PC-9 (cell line): Measurements from ENCODE around the gene SLC32A1.

Source experiments
- EZH2 ChIP-seq: fragments of 200-600 bp; sonication (generic); IDR thresholded peaks from 2 replicates; pipeline ENCODE4 v1.8.0; 2017; ENCODE audit warnings: antibody characterized with exemption, low read depth
- TF ChIP-seq, protein P1 (sequence below): fragments of 200-600 bp; sonication (generic); conservative IDR thresholded peaks from 2 replicates; pipeline ENCODE4 v1.6.1; 2017; ENCODE audit warnings: mixed run types, antibody characterized with exemption, mild to moderate bottlenecking, moderate library complexity

DNA sequence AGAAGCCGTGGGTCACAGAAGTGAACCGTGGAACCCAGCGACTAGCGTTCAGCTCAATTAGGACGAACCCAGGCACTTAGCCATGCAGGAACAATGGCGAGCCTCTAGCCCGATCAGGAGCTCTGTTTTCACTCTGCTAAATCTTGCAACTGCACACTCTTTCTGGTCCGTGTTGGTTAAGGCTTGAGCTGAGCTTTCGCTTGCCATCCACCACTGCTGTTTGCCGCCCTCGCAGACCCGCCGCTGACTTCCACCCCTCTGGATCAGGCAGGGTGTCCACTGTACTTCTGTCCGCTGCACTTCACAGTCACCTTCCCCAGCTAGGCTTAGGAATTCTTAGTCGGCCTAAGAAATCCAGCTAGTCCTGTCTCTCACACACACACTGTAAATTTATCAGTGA is 25.7 kb upstream of the SLC32A1 start:
- TF ChIP-seq EZH2: no peak
- TF ChIP-seq, protein P1, sequence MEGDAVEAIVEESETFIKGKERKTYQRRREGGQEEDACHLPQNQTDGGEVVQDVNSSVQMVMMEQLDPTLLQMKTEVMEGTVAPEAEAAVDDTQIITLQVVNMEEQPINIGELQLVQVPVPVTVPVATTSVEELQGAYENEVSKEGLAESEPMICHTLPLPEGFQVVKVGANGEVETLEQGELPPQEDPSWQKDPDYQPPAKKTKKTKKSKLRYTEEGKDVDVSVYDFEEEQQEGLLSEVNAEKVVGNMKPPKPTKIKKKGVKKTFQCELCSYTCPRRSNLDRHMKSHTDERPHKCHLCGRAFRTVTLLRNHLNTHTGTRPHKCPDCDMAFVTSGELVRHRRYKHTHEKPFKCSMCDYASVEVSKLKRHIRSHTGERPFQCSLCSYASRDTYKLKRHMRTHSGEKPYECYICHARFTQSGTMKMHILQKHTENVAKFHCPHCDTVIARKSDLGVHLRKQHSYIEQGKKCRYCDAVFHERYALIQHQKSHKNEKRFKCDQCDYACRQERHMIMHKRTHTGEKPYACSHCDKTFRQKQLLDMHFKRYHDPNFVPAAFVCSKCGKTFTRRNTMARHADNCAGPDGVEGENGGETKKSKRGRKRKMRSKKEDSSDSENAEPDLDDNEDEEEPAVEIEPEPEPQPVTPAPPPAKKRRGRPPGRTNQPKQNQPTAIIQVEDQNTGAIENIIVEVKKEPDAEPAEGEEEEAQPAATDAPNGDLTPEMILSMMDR: no peak
